A673 (cell line): ENCODE results near the gene MUC20.

Experiments used
- EZH2 ChIP-seq: fragments of 200-600 bp; sonication (generic); IDR thresholded peaks from 2 replicates; pipeline ENCODE4 v1.6.1; 2017; ENCODE audit warnings: borderline replicate concordance, low read depth, mild to moderate bottlenecking, mixed read lengths, antibody characterized with exemption, low read length; ENCODE audit not compliant: poor library complexity, severe bottlenecking
- TF ChIP-seq, protein P1 (sequence below): fragments of 300-800, 200-600 bp; sonication (generic); conservative IDR thresholded peaks from 2 replicates; pipeline ENCODE4 v1.5.1; 2017; ENCODE audit warnings: low read depth, mild to moderate bottlenecking, antibody characterized with exemption, low read length, moderate library complexity, mixed read lengths

DNA sequence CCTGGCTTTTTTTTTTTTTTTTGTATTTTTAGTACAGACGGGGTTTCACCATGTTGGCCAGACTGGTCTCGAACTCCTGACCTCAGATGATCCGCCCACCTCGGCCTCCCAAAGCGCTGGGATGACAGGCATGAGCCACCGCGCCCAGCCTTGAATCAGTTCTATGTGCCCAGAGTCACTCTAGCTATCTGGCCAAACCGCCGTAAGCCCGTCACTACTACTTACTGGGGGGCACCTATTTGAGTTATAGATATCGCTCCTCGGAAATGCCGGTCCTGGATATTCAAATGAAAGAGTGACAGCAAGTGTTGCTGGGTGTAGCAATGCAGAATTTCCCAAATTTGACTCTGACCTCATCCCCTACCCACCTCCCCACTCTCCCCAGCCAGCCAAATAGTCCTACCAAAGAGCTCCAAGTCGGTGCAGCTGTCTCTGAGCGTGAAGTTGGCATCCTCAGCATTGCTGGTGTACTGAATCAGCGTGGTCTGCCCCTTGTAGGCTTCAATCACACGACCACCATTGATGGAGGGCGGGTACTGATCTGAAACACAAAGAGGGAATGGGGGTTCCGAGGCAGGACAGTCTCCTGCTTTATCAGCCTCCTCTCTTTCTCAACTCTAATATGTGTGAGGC is 38.1 kb downstream of the MUC20 start:
- TF ChIP-seq, protein P1, sequence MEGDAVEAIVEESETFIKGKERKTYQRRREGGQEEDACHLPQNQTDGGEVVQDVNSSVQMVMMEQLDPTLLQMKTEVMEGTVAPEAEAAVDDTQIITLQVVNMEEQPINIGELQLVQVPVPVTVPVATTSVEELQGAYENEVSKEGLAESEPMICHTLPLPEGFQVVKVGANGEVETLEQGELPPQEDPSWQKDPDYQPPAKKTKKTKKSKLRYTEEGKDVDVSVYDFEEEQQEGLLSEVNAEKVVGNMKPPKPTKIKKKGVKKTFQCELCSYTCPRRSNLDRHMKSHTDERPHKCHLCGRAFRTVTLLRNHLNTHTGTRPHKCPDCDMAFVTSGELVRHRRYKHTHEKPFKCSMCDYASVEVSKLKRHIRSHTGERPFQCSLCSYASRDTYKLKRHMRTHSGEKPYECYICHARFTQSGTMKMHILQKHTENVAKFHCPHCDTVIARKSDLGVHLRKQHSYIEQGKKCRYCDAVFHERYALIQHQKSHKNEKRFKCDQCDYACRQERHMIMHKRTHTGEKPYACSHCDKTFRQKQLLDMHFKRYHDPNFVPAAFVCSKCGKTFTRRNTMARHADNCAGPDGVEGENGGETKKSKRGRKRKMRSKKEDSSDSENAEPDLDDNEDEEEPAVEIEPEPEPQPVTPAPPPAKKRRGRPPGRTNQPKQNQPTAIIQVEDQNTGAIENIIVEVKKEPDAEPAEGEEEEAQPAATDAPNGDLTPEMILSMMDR, result no peak
- no peak for TF ChIP-seq EZH2
